HG02973 (cell line): ENCODE results near the gene VSIR.

Experiments
- ATAC-seq: cut with Tn5 transposase; IDR thresholded peaks from one replicate; pipeline ENCODE4 v1.9.1; 2021; ENCODE audit warnings: moderate library complexity; ENCODE audit not compliant: unreplicated experiment

VSIR gene

GRCh38 chr10:71698737-71699136, 74.6 kb downstream of the VSIR start:
- no peak for ATAC-seq

- no peak for ATAC-seq
Observed at GRCh38 chr10:71697938-71698709, 75.2 kb downstream of the VSIR start.
